WTC11 (cell line): ENCODE data around the gene ARHGEF12. TPM values are rescaled to one million over a fixed set of nuclear protein-coding genes. Genes with fewer than 3 reads are reported as not detected.
A peak's percentile ranks its signal among the peaks of the same experiment; 100 is the strongest.

Experiments used
- CBFB ChIP-seq: sonication (generic); formaldehyde crosslinking; IDR thresholded peaks from 2 replicates; pipeline ENCODE4 v1.8.1; 2022; ENCODE audit warnings: mild to moderate bottlenecking, low read depth, missing genetic modification reagents
- FOXK1 ChIP-seq: sonication (generic); formaldehyde crosslinking; IDR thresholded peaks from 2 replicates; pipeline ENCODE4 v1.8.0; 2022; ENCODE audit warnings: mild to moderate bottlenecking, moderate library complexity, missing genetic modification reagents
- HMGA2 ChIP-seq: fragments of 250-450 bp; sonication (Bioruptor Pico); IDR thresholded peaks from 2 replicates; pipeline ENCODE4 v1.4.0; 2021; ENCODE audit warnings: mild to moderate bottlenecking, moderate library complexity
- JAZF1 ChIP-seq: fragments of 250-450 bp; sonication (Bioruptor Pico); IDR thresholded peaks from 2 replicates; pipeline ENCODE4 v1.9.0; 2021; ENCODE audit warnings: moderate library complexity, mild to moderate bottlenecking, inconsistent platforms
- MYBL2 ChIP-seq: sonication (generic); formaldehyde crosslinking; IDR thresholded peaks from 2 replicates; pipeline ENCODE4 v1.8.1; 2023; ENCODE audit warnings: mild to moderate bottlenecking, moderate library complexity, missing genetic modification reagents
- NFE2L1 ChIP-seq: sonication (generic); formaldehyde crosslinking; IDR thresholded peaks from 2 replicates; pipeline ENCODE4 v1.8.1; 2023; ENCODE audit warnings: missing genetic modification reagents
- RORB ChIP-seq: fragments of 250-450 bp; sonication (Bioruptor Pico); IDR thresholded peaks from 2 replicates; pipeline ENCODE4 v1.9.0; 2021; ENCODE audit warnings: mild to moderate bottlenecking
- TCF7 ChIP-seq: sonication (generic); formaldehyde crosslinking; IDR thresholded peaks from 2 replicates; pipeline ENCODE4 v1.8.0; 2022; ENCODE audit warnings: mild to moderate bottlenecking, low read depth, missing genetic modification reagents, moderate library complexity
- ZBTB21 ChIP-seq: sonication (generic); formaldehyde crosslinking; IDR thresholded peaks from 2 replicates; pipeline ENCODE4 v1.8.1; 2023; ENCODE audit warnings: mild to moderate bottlenecking, missing genetic modification reagents, borderline replicate concordance
- ZNF396 ChIP-seq: fragments of 250-450 bp; sonication (Bioruptor Pico); IDR thresholded peaks from 2 replicates; pipeline ENCODE4 v1.8.0; 2021; ENCODE audit warnings: mild to moderate bottlenecking, moderate library complexity, borderline replicate concordance
- ZNF671 ChIP-seq: fragments of 250-450 bp; sonication (Bioruptor Pico); IDR thresholded peaks from 2 replicates; pipeline ENCODE4 v1.8.0; 2021; ENCODE audit warnings: mild to moderate bottlenecking
- total RNA-seq: library from RNA; stranded (reverse); gene quantifications from 3 replicates; pipeline ENCODE4 v1.2.3, GENCODE V29; 2021
- TF ChIP-seq, protein P1 (sequence below): sonication (generic); formaldehyde crosslinking; IDR thresholded peaks from 2 replicates; pipeline ENCODE4 v1.8.0; 2023; ENCODE audit warnings: mild to moderate bottlenecking, missing genetic modification reagents
- TF ChIP-seq, protein P2 (sequence below): sonication (generic); formaldehyde crosslinking; IDR thresholded peaks from 2 replicates; pipeline ENCODE4 v1.8.1; 2023; ENCODE audit warnings: mild to moderate bottlenecking, missing genetic modification reagents
- TF ChIP-seq, protein P3 (sequence below): fragments of 250-450 bp; sonication (Bioruptor Pico); IDR thresholded peaks from 2 replicates; pipeline ENCODE4 v1.9.0; 2021; ENCODE audit warnings: mild to moderate bottlenecking
- TF ChIP-seq, protein P4 (sequence below): sonication (generic); formaldehyde crosslinking; IDR thresholded peaks from 2 replicates; pipeline ENCODE4 v1.8.0; 2022; ENCODE audit warnings: mild to moderate bottlenecking, missing genetic modification reagents
- TF ChIP-seq, protein P5 (sequence below): fragments of 250-450 bp; sonication (Bioruptor Pico); IDR thresholded peaks from 2 replicates; pipeline ENCODE4 v1.9.0; 2021; ENCODE audit warnings: mild to moderate bottlenecking, borderline replicate concordance
- TF ChIP-seq, protein P6 (sequence below): sonication (generic); formaldehyde crosslinking; IDR thresholded peaks from 2 replicates; pipeline ENCODE4 v1.8.1; 2022; ENCODE audit warnings: mild to moderate bottlenecking, moderate library complexity, missing genetic modification reagents
- TF ChIP-seq, protein P7 (sequence below): fragments of 250-450 bp; sonication (Bioruptor Pico); IDR thresholded peaks from 2 replicates; pipeline ENCODE4 v1.9.0; 2021; ENCODE audit warnings: mild to moderate bottlenecking
- TF ChIP-seq, protein P8 (sequence below): fragments of 250-450 bp; sonication (Bioruptor Pico); conservative IDR thresholded peaks from 2 replicates; pipeline ENCODE4 v1.9.0; 2021; ENCODE audit warnings: mild to moderate bottlenecking
- TF ChIP-seq, protein P9 (sequence below): sonication (generic); formaldehyde crosslinking; IDR thresholded peaks from 2 replicates; pipeline ENCODE4 v1.8.0; 2022; ENCODE audit warnings: mild to moderate bottlenecking, missing genetic modification reagents

ARHGEF12 gene
- total RNA-seq, 1 experiment from 2014 or later: 35.8 TPM

DNA sequence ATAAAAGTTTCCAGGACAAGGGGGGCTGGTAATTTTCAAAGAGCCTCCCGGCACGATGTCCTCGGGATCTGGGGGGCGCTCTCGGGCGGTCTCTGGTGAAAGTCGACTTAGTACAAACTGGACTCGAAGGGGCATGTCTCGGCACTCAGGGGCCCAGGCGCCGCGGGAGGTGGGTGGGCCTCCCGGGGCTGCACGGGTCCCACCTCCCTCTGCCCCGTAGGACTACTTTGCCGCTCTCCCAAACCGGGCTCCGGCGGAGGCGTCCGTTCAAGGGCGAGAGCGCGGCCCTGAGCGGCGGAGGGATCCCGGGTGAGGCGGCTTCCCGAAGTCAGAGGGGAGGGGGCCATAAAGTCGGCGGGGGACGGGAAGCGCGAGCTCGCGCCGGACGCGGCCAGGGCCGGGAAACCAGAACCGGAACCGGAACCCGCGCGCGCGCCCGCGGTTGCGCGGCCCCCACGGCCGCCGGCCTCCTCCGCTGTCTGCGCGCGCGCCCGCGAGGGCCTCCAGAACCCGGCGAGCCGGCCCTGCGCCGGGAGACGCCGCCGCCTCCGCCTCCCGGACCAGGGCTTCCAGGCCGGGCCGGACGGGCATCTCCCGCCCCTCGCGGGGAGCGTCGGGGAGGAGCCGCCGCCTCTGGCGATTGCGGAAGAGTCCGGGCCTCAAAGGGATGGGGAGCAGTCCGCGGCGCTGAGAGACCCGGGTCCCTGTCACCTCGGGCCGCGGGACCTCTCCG, at the start of gene ARHGEF12 (continued):
- TF ChIP-seq HMGA2 (CRISPR knock-in tag) (no peak), FOXK1 (peak; percentile 46; the same call in 1 of the 2 replicates), RORB (CRISPR knock-in tag) (no peak), NFE2L1 (no peak), JAZF1 (CRISPR knock-in tag) (no peak), ZNF396 (no peak), ZNF671 (no peak), MYBL2 (CRISPR knock-in tag) (peak; percentile 63; the same call in 1 of the 2 replicates), TCF7 (no peak), ZBTB21 (CRISPR knock-in tag) (no peak), CBFB (CRISPR knock-in tag) (peak; percentile 69; the same call in 1 of the 2 replicates)
- TF ChIP-seq, protein P1, sequence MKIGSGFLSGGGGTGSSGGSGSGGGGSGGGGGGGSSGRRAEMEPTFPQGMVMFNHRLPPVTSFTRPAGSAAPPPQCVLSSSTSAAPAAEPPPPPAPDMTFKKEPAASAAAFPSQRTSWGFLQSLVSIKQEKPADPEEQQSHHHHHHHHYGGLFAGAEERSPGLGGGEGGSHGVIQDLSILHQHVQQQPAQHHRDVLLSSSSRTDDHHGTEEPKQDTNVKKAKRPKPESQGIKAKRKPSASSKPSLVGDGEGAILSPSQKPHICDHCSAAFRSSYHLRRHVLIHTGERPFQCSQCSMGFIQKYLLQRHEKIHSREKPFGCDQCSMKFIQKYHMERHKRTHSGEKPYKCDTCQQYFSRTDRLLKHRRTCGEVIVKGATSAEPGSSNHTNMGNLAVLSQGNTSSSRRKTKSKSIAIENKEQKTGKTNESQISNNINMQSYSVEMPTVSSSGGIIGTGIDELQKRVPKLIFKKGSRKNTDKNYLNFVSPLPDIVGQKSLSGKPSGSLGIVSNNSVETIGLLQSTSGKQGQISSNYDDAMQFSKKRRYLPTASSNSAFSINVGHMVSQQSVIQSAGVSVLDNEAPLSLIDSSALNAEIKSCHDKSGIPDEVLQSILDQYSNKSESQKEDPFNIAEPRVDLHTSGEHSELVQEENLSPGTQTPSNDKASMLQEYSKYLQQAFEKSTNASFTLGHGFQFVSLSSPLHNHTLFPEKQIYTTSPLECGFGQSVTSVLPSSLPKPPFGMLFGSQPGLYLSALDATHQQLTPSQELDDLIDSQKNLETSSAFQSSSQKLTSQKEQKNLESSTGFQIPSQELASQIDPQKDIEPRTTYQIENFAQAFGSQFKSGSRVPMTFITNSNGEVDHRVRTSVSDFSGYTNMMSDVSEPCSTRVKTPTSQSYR (CRISPR knock-in tag): no peak
- TF ChIP-seq, protein P2, sequence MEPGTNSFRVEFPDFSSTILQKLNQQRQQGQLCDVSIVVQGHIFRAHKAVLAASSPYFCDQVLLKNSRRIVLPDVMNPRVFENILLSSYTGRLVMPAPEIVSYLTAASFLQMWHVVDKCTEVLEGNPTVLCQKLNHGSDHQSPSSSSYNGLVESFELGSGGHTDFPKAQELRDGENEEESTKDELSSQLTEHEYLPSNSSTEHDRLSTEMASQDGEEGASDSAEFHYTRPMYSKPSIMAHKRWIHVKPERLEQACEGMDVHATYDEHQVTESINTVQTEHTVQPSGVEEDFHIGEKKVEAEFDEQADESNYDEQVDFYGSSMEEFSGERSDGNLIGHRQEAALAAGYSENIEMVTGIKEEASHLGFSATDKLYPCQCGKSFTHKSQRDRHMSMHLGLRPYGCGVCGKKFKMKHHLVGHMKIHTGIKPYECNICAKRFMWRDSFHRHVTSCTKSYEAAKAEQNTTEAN (CRISPR knock-in tag): peak; percentile 54; the same call in 1 of the 2 replicates
- TF ChIP-seq, protein P3, sequence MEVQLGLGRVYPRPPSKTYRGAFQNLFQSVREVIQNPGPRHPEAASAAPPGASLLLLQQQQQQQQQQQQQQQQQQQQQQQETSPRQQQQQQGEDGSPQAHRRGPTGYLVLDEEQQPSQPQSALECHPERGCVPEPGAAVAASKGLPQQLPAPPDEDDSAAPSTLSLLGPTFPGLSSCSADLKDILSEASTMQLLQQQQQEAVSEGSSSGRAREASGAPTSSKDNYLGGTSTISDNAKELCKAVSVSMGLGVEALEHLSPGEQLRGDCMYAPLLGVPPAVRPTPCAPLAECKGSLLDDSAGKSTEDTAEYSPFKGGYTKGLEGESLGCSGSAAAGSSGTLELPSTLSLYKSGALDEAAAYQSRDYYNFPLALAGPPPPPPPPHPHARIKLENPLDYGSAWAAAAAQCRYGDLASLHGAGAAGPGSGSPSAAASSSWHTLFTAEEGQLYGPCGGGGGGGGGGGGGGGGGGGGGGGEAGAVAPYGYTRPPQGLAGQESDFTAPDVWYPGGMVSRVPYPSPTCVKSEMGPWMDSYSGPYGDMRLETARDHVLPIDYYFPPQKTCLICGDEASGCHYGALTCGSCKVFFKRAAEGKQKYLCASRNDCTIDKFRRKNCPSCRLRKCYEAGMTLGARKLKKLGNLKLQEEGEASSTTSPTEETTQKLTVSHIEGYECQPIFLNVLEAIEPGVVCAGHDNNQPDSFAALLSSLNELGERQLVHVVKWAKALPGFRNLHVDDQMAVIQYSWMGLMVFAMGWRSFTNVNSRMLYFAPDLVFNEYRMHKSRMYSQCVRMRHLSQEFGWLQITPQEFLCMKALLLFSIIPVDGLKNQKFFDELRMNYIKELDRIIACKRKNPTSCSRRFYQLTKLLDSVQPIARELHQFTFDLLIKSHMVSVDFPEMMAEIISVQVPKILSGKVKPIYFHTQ (CRISPR knock-in tag): no peak
- TF ChIP-seq, protein P4, sequence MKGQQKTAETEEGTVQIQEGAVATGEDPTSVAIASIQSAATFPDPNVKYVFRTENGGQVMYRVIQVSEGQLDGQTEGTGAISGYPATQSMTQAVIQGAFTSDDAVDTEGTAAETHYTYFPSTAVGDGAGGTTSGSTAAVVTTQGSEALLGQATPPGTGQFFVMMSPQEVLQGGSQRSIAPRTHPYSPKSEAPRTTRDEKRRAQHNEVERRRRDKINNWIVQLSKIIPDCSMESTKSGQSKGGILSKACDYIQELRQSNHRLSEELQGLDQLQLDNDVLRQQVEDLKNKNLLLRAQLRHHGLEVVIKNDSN (CRISPR knock-in tag): no peak
- TF ChIP-seq, protein P5, sequence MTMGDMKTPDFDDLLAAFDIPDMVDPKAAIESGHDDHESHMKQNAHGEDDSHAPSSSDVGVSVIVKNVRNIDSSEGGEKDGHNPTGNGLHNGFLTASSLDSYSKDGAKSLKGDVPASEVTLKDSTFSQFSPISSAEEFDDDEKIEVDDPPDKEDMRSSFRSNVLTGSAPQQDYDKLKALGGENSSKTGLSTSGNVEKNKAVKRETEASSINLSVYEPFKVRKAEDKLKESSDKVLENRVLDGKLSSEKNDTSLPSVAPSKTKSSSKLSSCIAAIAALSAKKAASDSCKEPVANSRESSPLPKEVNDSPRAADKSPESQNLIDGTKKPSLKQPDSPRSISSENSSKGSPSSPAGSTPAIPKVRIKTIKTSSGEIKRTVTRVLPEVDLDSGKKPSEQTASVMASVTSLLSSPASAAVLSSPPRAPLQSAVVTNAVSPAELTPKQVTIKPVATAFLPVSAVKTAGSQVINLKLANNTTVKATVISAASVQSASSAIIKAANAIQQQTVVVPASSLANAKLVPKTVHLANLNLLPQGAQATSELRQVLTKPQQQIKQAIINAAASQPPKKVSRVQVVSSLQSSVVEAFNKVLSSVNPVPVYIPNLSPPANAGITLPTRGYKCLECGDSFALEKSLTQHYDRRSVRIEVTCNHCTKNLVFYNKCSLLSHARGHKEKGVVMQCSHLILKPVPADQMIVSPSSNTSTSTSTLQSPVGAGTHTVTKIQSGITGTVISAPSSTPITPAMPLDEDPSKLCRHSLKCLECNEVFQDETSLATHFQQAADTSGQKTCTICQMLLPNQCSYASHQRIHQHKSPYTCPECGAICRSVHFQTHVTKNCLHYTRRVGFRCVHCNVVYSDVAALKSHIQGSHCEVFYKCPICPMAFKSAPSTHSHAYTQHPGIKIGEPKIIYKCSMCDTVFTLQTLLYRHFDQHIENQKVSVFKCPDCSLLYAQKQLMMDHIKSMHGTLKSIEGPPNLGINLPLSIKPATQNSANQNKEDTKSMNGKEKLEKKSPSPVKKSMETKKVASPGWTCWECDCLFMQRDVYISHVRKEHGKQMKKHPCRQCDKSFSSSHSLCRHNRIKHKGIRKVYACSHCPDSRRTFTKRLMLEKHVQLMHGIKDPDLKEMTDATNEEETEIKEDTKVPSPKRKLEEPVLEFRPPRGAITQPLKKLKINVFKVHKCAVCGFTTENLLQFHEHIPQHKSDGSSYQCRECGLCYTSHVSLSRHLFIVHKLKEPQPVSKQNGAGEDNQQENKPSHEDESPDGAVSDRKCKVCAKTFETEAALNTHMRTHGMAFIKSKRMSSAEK (CRISPR knock-in tag): no peak
- TF ChIP-seq, protein P6, sequence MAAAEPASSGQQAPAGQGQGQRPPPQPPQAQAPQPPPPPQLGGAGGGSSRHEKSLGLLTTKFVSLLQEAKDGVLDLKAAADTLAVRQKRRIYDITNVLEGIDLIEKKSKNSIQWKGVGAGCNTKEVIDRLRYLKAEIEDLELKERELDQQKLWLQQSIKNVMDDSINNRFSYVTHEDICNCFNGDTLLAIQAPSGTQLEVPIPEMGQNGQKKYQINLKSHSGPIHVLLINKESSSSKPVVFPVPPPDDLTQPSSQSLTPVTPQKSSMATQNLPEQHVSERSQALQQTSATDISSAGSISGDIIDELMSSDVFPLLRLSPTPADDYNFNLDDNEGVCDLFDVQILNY (CRISPR knock-in tag): peak; percentile 57; the same call in 1 of the 2 replicates
- TF ChIP-seq, protein P7, sequence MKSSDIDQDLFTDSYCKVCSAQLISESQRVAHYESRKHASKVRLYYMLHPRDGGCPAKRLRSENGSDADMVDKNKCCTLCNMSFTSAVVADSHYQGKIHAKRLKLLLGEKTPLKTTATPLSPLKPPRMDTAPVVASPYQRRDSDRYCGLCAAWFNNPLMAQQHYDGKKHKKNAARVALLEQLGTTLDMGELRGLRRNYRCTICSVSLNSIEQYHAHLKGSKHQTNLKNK: no peak
- TF ChIP-seq, protein P8, sequence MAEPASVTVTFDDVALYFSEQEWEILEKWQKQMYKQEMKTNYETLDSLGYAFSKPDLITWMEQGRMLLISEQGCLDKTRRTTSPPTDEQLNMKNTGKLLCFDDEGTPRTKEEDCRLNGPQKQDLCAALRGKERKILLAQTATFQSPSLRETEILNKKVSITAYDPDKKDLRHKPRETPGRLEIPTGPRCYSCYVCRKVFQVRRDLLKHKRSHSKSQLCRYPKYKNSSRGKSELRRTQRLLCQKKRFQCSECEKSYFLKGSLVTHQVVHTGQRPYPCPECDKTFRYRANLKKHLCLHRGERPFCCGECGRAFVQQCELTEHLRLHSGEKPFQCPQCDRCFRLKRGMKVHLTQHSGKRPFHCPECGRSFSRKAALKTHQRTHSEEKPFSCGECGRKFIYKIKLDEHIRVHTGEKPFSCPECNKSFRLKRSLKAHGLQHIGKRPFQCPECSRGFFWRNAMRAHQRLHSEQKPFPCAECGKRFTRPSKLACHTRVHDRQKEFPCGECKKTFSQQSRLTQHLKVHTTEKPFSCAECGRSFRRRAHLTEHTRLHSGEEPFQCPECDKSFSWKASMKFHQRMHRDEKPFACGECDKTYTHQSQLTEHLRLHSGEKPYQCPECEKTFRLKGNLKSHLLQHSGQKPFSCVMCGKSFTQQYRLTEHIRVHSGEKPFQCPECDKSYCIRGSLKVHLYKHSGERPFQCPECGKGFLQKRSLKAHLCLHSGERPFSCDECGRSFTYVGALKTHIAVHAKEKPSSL: no peak
- TF ChIP-seq, protein P9, sequence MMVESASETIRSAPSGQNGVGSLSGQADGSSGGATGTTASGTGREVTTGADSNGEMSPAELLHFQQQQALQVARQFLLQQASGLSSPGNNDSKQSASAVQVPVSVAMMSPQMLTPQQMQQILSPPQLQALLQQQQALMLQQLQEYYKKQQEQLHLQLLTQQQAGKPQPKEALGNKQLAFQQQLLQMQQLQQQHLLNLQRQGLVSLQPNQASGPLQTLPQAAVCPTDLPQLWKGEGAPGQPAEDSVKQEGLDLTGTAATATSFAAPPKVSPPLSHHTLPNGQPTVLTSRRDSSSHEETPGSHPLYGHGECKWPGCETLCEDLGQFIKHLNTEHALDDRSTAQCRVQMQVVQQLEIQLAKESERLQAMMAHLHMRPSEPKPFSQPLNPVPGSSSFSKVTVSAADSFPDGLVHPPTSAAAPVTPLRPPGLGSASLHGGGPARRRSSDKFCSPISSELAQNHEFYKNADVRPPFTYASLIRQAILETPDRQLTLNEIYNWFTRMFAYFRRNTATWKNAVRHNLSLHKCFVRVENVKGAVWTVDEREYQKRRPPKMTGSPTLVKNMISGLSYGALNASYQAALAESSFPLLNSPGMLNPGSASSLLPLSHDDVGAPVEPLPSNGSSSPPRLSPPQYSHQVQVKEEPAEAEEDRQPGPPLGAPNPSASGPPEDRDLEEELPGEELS (CRISPR knock-in tag): peak; percentile 56
